ENCODE data around the gene ADAMTS2.

The ADAMTS2 gene

GRCh38 chr5:179376701-179377420, 31.6 kb upstream of the ADAMTS2 start:
- no peak for TF ChIP-seq CTCF (IDR thresholded peaks at IDR 0.05; ENCODE audit: extremely low read depth, insufficient read depth, missing control alignments)
- no peak for DNase-seq (ENCODE audit: low spot score)
- in situ Hi-C loops (cut with MboI; ENCODE audit: low pct_unique_long_range_greater_than_20kb, low sequenced_read_pairs, unreplicated experiment): no loop called here

- in situ Hi-C loops (cut with MboI; ENCODE audit: low pct_unique_long_range_greater_than_20kb, low sequenced_read_pairs, unreplicated experiment): no loop called here
- no peak for TF ChIP-seq CTCF (IDR thresholded peaks at IDR 0.05; ENCODE audit: extremely low read depth, insufficient read depth, missing control alignments)
- DNase-seq (ENCODE audit: low spot score): no peak
Observed at GRCh38 chr5:179375831-179376365, 30.6 kb upstream of the ADAMTS2 start.

GRCh38 chr5:179375236-179375685, 30.0 kb upstream of the ADAMTS2 start:
- no peak for TF ChIP-seq CTCF (IDR thresholded peaks at IDR 0.05; ENCODE audit: extremely low read depth, insufficient read depth, missing control alignments)
- in situ Hi-C loops (cut with MboI; ENCODE audit: low pct_unique_long_range_greater_than_20kb, low sequenced_read_pairs, unreplicated experiment): no loop called here

GRCh38 chr5:179374506-179375235, 29.4 kb upstream of the ADAMTS2 start:
- in situ Hi-C loops (cut with MboI; ENCODE audit: low pct_unique_long_range_greater_than_20kb, low sequenced_read_pairs, unreplicated experiment): no loop called here
- no peak for TF ChIP-seq CTCF (IDR thresholded peaks at IDR 0.05; ENCODE audit: extremely low read depth, insufficient read depth, missing control alignments)
- no peak for DNase-seq (ENCODE audit: low spot score)

More at GRCh38 chr5:179375236-179375685, 30.0 kb upstream of the ADAMTS2 start:
- no peak for DNase-seq (ENCODE audit: low spot score)

- no peak for TF ChIP-seq CTCF (IDR thresholded peaks at IDR 0.05; ENCODE audit: extremely low read depth, insufficient read depth, missing control alignments)
- in situ Hi-C loops (cut with MboI; ENCODE audit: low pct_unique_long_range_greater_than_20kb, low sequenced_read_pairs, unreplicated experiment): no loop called here
- DNase-seq (ENCODE audit: low spot score): no peak
Observed at GRCh38 chr5:179373961-179374505, 28.8 kb upstream of the ADAMTS2 start.

- TF ChIP-seq CTCF (IDR thresholded peaks at IDR 0.05; ENCODE audit: extremely low read depth, insufficient read depth, missing control alignments): no peak
- no peak for DNase-seq (ENCODE audit: low spot score)
- in situ Hi-C loops (cut with MboI; ENCODE audit: low pct_unique_long_range_greater_than_20kb, low sequenced_read_pairs, unreplicated experiment): no loop called here
Observed at GRCh38 chr5:179373101-179373934, 28.1 kb upstream of the ADAMTS2 start.

Data from GM13977 (cell line).